Stimulated activated CD4-positive, alpha-beta T cell treated with anti-CD3 and anti-CD28 coated beads, Interleukin-12 subunit alpha, Interleukin-12 subunit beta, amount 100 ng/mL, for 48 hours (primary cell): ENCODE results near the gene NBDY.
"Not testable (repeated sequence)": the region's sequence is repeated elsewhere in the genome, so short reads cannot be mapped to it uniquely, and the experiment has no call there.

Source experiments
- DNase-seq, 3 donors: peaks; one replicate each; pipeline ENCODE4 v3.0.0-alpha.2; 2020; ENCODE audit warnings: low read depth in 2 of 3, low spot score in 1 of 3

NBDY gene

DNA sequence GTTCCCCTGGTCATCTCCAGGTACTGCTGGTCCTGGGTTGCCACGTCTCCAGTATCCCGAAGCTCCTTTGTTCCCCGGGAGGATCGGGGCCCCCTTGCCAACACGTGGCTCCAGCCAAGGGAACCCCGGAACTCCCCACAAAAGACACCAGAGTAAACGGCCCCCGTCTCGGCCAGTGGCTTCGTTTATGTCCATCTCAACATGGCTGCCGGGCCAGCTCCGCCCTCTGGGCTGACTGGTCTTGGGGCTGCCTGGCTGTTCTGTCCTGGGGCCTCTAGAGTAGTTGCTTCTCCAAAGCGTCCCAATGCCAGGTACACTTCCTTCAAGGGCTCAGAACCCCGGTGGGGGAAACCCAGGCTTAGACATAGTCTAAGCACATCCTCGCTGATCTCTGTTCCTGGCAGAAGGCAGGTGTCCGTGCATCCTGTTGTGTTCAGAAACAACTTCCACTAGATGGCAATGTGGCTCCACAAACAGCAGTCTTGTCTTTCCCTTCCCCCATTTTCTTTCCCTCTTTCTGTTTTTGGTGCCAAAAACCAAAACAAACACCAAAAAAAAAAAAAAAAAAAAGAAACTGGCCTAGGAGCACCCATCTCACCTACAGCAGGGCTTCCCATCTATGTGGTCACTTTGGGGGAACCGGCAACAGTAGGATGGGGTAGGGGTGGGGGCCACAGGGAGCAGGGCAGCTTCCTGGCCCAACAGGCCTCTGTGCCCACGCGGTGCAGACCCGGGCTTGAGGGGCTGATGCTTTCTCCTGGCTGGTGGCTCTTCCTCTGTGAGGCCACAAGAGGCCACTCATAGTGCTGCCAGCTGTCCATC is 35.3 kb downstream of the NBDY start:
- DNase-seq, result peak; percentile 28 to 86 (median 34)

DNA sequence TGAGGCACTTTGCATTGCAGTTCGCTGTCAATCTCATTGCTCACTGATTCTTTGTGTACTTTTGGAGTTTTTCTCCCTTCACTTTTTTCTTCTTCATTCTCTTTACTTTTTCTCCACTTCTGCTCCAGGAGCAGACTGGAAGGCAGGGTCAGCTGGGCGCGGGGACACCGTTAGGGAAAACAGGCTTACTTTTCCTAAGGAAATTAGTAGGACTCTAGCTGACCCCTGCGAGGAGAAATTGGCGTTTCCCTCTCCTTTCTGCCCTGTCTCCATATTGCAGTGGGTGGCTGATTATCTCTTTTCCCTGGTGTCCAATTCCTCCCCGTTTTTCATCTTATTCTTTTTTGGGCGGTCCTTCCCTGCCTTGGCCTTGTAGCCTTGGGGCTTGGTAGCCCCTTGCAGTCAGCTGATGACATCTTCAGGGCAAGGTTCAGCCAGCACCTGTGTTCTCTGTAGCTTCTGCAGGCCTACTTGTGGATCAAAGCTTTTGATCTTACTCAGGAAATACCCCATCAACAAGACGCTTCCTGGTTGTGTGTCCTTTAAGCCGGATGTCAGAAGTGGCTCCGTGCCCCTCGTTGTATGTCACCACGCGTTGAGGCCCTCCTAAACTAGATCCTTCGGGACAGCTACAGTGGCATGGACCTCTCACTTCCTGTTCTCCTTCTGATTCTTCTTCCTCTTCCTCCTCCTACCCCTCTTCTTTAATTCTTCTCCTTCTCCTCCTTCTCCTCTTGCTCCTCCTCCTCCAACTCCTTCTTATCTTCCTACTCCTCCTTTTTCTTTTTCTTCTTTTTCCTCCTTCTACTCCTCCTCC is 36.1 kb downstream of the NBDY start:
- DNase-seq, result no peak

DNA sequence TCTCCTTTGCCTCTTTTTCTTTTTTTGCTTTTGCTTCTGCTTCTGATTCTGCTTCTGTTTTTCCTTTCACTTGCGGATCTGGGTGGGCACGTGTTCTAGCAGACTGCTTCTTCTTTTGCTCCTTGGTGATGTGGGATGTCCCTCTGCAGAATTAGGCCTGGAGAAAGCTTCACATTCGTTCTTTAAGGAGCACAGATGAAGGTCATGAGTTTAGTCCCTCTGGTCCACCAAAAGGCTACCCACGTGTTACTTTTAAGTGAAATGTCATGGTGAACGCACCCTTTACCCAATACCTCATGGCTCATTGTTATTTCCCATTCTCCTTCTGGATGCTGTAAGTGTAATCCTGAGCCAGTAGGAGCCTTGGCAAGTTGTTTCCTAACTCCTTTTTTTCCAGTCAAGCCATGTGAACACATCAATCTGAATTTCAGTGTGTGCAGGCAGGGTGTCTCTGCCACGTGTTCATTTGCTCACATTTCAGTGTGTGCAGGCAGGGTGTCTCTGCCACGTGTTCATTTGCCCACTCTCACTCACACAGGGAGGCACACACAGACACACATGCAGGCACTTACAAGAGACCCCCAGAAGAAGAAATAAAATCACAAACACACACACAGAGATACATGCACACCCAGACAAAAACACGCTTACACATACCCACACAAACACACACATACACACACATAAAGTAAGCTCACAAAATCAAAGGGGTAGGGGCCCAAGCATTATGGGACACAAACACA is 36.9 kb downstream of the NBDY start:
- no peak for DNase-seq

DNA sequence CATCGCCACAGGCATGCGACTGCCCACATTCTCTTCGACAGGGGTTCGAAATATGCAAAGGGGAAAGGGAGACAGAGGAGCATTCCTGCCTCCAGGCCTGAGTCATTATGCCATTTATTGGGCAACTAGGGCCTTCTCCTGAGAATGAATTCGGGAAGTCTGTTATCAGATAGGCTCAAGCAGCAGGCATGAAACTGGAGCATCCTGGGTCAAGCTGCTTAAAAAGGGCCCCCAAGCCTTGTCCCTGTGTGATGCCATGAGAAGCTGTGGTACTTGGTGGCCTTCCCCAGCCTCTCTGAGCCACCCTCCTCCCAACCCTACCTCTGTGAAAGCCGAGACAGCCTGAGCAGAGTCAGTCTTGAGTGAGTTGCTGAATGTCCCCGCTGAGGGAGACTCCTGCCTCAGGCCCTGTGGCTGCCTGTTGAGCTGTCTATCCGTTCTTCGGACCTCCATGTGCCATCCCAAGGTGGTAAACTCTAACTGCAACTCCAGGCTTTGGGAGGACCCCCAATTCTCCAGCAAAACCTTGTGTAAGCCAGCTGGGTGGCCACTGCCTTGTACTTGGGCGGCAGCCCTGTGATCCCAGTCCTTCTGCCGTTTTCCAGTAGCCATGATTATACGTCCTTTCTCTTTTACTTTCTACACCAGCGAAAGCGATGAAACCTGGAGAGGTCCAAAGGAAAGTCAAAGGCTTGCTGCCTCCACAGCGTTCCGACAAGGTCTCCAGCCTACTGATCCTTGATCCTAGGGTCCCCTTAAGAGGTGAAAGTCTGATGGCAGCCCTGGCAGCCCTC is 37.7 kb downstream of the NBDY start:
- no peak for DNase-seq

DNA sequence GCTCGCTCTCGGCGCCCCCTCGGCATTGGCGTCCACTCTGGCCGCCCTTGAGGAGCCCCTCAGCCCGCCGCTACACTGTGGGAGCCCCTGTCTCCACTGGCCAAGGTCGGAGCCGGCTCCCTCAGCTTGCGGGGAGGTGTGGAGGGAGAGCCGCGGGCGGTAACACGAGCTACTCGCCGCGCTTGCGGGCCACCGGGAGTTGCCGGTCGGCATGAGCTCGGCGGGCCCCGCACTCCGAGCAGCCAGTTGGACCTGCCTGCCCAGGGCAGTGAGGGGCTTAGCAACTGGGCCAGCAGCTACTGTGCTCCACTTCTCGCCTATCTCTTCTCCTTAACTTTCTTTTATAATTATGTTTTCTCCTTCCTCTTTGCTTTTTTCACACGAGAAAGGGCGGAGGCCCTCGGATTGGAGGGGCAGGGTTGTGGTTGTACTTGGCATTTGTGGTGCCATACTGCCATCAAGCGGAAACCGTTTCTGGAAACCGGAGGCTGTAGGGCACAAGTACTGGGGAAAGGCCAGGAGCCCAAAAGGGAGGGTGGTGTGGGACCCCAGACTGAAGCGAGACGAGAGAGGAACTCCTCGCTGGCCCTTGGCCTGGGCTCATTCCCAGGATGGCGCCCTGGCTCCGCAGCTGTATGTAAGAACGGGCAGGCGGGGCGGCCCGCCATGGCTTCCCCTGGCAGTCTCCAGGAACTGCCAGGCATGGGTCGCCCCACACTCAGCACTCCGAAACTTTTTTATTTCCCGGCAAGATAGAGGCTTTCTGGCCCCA is 38.5 kb downstream of the NBDY start:
- not testable (repeated sequence) for DNase-seq

DNA sequence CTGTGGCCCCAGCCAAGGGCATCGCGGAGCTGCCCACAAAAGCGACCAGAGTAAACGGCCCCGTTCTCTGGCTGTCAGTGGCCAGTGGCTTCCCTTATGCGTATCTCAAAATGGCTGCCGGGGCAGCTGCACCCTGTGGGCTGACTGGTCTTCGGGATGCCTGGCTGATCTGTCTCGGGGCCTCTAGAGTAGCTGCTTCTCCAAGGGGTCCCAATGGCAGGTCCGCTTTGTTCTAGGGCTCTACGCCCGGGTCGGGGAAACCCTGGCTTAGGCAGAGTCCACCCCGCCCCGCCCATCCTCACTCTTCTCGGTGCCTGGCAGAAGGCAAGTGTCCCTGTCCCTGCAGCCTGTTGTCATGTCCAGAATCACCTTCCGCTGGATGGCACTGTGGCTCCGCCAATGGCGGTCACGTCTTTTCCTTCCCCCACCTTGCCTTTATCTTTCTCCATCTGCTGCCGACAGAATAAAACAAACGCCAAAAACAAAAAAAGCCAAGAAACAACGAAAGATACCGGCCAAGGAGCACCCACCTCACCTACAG is 39.1 kb downstream of the NBDY start:
- not testable (repeated sequence) for DNase-seq

DNA sequence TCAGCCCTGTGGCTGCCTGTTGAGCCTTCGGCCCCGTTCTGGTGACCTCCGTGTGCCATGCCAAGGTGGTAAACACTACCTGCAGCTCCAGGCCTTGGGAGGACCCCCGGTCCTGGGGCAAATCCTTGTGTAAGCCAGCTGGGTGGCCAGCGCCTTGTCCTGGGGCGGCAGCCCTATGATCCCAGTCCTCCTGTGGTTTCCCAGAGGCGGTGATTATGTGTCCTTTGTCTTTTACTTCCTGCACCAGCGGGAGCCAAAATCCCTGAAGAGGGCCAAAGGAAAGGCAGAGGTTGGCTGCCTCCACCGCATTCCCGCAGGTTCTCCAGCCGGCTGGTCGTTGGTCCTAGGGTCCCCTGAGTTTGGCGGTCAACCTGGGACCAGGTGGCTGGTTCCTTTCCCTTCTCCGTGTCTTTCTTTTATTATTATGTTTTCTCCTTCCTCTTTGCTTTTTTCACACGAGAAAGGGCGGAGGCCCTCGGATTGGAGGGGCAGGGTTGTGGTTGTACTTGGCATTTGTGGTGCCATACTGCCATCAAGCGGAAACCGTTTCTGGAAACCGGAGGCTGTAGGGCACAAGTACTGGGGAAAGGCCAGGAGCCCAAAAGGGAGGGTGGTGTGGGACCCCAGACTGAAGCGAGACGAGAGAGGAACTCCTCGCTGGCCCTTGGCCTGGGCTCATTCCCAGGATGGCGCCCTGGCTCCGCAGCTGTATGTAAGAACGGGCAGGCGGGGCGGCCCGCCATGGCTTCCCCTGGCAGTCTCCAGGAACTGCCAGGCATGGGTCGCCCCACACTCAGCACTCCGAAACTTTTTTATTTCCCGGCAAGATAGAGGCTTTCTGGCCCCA is 43.9 kb downstream of the NBDY start:
- DNase-seq, result not testable (repeated sequence)

DNA sequence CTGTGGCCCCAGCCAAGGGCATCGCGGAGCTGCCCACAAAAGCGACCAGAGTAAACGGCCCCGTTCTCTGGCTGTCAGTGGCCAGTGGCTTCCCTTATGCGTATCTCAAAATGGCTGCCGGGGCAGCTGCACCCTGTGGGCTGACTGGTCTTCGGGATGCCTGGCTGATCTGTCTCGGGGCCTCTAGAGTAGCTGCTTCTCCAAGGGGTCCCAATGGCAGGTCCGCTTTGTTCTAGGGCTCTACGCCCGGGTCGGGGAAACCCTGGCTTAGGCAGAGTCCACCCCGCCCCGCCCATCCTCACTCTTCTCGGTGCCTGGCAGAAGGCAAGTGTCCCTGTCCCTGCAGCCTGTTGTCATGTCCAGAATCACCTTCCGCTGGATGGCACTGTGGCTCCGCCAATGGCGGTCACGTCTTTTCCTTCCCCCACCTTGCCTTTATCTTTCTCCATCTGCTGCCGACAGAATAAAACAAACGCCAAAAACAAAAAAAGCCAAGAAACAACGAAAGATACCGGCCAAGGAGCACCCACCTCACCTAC is 44.5 kb downstream of the NBDY start:
- not testable (repeated sequence) for DNase-seq

DNA sequence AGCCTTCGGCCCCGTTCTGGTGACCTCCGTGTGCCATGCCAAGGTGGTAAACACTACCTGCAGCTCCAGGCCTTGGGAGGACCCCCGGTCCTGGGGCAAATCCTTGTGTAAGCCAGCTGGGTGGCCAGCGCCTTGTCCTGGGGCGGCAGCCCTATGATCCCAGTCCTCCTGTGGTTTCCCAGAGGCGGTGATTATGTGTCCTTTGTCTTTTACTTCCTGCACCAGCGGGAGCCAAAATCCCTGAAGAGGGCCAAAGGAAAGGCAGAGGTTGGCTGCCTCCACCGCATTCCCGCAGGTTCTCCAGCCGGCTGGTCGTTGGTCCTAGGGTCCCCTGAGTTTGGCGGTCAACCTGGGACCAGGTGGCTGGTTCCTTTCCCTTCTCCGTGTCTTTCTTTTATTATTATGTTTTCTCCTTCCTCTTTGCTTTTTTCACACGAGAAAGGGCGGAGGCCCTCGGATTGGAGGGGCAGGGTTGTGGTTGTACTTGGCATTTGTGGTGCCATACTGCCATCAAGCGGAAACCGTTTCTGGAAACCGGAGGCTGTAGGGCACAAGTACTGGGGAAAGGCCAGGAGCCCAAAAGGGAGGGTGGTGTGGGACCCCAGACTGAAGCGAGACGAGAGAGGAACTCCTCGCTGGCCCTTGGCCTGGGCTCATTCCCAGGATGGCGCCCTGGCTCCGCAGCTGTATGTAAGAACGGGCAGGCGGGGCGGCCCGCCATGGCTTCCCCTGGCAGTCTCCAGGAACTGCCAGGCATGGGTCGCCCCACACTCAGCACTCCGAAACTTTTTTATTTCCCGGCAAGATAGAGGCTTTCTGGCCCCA is 49.3 kb downstream of the NBDY start:
- not testable (repeated sequence) for DNase-seq

DNA sequence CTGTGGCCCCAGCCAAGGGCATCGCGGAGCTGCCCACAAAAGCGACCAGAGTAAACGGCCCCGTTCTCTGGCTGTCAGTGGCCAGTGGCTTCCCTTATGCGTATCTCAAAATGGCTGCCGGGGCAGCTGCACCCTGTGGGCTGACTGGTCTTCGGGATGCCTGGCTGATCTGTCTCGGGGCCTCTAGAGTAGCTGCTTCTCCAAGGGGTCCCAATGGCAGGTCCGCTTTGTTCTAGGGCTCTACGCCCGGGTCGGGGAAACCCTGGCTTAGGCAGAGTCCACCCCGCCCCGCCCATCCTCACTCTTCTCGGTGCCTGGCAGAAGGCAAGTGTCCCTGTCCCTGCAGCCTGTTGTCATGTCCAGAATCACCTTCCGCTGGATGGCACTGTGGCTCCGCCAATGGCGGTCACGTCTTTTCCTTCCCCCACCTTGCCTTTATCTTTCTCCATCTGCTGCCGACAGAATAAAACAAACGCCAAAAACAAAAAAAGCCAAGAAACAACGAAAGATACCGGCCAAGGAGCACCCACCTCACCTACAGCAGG is 50.0 kb downstream of the NBDY start:
- not testable (repeated sequence) for DNase-seq

DNA sequence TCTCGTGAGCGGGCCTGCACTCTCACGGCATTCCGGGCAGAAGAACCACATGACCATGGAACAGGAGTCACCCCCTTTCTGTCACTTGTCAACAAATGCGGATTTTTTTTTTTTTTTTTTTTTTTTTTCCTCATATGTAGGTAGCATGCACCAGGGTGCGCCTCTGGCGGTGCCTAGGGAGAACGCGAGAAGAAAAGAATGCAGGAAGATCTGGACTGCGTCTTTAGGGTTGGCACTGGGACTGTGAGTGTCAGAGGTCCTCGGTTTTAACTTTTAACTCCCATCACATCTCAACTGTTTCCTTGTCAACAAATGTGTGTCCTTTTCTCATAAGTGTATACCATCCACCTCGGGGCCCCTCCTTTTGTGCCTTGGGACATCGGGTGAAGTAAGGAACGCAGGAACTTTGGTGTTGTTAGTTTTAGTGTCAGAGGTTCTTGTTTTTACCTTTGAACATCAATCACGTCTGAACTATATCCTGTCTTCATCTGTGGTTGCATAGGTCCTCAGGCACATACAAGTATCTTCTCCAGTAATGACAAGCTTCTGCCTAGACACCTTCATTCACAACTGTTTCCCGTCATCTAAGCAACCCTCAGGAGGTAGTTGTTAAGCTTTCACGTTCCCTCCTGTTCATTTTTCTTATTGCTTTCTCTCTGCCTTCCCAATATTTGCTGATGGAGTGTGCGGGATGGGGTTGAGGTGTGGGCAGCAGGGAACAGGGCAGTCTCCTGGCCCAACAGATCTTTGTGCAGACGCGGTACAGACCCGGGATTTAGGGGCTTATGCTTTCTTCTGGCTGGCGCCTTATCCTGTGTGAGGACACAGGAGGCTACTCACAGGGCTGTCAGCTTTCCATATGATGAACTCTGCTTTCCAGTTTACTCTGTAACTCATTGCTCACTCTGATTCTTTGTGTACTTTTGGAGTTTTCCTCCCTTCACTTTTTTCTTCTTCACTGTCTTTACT is 51.9 kb downstream of the NBDY start:
- DNase-seq, result not testable (repeated sequence)

DNA sequence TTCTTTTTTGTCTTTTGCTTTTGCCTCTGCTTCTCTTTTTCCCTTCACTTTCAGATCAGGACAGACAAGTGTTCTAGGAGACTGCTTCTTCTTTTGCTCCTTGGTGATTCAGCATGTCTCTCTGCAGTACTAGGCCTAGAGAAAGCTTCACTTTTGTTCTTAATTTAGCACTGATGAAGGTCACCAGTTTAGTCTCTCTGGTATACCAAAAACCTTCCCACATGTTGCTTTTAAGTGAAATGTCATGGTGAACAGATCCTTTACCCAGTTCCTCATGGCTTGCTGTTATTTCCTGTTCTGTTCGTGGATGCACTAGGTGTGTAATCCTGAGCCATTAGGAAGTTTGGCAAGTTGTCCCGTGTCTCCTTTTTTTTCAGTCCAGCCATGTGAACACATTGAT is 53.3 kb downstream of the NBDY start:
- no peak for DNase-seq

DNA sequence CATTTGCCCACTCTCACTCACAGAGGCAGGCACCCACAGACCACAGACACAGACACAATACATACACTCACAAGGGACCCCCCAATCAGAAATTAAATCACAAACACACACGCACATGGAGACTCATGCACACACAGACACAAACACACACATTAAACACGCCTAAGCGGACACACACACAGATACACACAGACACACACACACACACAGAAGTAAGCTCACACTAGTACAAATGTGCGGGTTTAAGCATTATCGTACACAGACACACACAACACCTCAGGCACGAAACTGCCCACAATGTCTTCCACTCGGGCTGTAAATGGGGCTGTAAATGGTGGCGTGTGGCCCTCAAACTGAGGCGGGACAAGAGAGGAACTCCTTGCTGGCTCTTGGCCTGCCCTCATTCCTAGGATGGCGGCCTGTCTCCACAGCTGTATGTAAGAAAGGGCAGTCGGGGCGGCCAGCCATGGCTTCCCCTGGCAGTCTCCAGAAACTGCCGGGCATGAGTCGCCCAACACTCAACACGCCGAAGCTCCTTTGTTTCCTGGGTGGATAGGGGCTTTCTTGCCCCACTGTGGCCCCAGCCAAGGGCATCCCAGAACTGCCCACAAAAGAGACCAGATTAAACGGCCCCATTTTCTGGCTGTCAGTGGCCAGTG is 53.9 kb downstream of the NBDY start:
- no peak for DNase-seq

DNA sequence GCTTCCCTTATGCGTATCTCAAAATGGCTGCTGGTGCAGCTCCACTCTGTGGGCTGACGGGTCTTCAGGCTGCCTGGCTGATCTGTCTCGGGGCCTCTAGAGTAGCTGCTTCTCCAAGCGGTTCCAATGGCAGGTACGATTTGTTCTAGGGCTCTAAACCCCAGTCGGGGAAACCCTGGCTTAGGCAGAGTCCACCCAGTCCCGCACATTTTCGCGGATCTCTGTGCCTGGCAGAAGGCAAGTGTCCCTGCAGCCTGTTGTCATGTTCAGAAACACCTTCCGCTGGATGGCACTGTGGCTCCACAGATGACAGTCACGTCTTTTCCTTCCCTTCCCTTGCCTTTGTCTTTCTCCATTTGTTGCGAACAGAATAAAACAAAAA is 54.4 kb downstream of the NBDY start:
- DNase-seq, result peak in 1 of 3 donors; percentile 74

DNA sequence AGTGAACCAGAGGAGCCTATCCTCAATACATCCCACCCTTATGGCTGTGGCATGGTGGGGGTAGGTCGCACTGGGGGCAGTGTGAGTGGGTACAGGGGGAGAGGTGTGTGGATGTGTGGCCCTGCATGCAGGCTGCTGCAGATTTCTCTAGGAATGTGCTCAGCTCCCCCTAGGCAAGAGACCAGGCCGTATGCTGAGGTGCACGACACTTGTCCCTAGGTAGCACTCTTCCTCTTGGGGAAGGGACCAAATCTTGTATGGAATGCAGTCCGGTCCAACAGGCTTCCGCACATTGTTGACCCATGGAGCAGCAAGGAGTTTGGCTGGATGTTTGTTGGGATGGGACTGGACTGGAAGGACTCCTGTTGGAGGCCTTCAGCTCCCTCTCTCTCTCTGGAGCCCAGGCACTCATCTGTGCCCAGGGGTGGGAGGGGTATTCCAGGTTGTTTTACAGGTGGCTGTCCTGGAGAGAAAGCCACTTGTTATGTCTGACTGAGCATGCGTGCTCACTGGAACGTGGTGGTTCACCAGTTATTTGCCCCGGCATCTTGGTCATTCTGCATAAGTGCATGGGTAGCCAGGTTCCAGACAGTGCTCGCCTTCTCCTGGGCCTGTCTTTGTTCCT is 55.1 kb downstream of the NBDY start:
- DNase-seq, result no peak
